ENCODE measurements around the gene NDUFA8. TPM values are rescaled to one million over a fixed set of nuclear protein-coding genes. Genes with fewer than 3 reads are reported as not detected.
A peak's percentile ranks its signal among the peaks of the same experiment; 100 is the strongest.

NDUFA8 gene
- total RNA-seq, 6 experiments from 2014 or later: 67.4 to 76.6 (median 72.8) TPM

DNA sequence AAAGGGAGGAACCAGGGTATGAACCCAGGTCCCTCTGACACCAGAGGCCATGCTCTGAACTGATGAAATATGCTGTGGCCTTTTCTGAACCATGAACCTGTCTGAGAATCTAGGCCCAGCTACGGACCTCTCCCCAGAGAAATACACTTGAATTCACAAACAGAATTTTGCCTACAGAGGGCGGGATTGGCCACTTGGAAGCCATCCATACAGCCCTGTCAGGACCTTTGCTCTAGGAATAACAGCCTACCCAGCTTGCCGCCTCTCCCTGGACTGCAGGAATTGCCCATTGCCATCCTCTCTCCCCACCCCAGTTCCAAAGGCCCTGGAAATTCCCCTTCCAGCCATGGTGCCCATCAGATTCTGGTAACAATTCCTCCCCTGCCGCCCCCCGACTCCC, 26.7 kb upstream of the NDUFA8 start:
- H3K27me3 Mint-ChIP-seq (ENCODE audit: insufficient read depth): peaks cover 21% of the 10 kb centered on the region
- peaks cover 8% of the 10 kb centered on the region for H3K4me1 Mint-ChIP-seq (ENCODE audit: low read depth)
- no peaks in the 10 kb centered on the region for H3K9me3 Mint-ChIP-seq
- H3K36me3 Mint-ChIP-seq (ENCODE audit: low read depth): no peaks in the 10 kb centered on the region
- no peak overlapping the region for H3K4me3 Mint-ChIP-seq
- no peak for TF ChIP-seq CTCF (IDR thresholded peaks at IDR 0.05)
- no peak overlapping the region for H3K27ac Mint-ChIP-seq
- DNase-seq: no peak

DNA sequence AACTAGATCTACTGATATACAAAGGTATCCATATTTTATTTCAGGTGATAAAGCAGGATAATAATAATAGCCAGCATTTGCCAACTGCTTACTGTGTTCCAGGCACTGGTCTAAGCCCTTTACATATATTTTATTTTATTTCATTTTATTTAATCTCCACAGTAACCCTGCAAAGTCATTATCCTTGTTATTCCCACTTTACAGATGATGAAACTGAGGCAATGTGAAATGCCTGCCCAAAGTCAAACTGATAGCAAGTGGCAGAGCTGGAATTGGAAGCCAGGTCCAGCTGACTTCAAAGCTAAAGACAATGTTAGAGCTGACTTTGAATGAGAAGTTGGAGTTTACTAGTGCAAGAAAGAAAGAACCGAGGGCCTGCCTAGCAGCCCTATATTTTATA, 25.0 kb upstream of the NDUFA8 start:
- Mint-ChIP-seq H3K27ac (no peak overlapping the region), H3K9me3 (no peaks in the 10 kb centered on the region), H3K27me3 (ENCODE audit: insufficient read depth) (peaks cover 25% of the 10 kb centered on the region), H3K36me3 (ENCODE audit: low read depth) (no peaks in the 10 kb centered on the region), H3K4me1 (ENCODE audit: low read depth) (peaks cover 16% of the 10 kb centered on the region), H3K4me3 (no peak overlapping the region)
- DNase-seq: no peak
- TF ChIP-seq CTCF (IDR thresholded peaks at IDR 0.05): no peak

- no peaks in the 10 kb centered on the region for H3K9me3 Mint-ChIP-seq
- peaks cover 25% of the 10 kb centered on the region for H3K27me3 Mint-ChIP-seq (ENCODE audit: insufficient read depth)
- no peak overlapping the region for H3K27ac Mint-ChIP-seq
- DNase-seq: no peak
- no peak overlapping the region for H3K4me3 Mint-ChIP-seq
- no peaks in the 10 kb centered on the region for H3K36me3 Mint-ChIP-seq (ENCODE audit: low read depth)
- H3K4me1 Mint-ChIP-seq (ENCODE audit: low read depth): peaks cover 20% of the 10 kb centered on the region
- TF ChIP-seq CTCF (IDR thresholded peaks at IDR 0.05): no peak
Observed at GRCh38 chr9:122183501-122183900, 23.9 kb upstream of the NDUFA8 start.

DNA sequence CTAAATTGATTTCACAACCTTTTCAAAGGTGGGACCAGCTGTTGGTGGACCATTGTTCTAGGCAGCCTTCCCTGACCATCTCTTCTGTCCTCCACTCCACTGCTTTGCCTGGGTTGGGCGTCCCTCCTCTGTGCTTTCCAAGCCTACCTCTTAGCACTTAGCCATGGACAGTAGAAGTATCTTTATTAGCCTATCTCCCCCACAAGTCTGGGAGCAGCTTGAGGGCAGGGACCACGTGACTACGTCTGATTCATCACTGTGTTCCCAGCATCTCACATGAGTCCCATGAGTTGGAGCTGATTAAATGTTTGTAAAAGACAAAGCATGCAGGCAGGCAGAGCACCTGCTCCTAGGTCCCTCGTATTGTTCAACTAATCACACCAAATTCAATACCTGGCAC, 21.1 kb upstream of the NDUFA8 start:
- DNase-seq: peak; percentile 81
- Mint-ChIP-seq H3K36me3 (ENCODE audit: low read depth) (no peaks in the 10 kb centered on the region), H3K27ac (peak overlapping the region; percentile 33; the same call in 1 of the 2 replicates), H3K4me3 (no peak overlapping the region), H3K4me1 (ENCODE audit: low read depth) (peaks cover 20% of the 10 kb centered on the region), H3K9me3 (no peaks in the 10 kb centered on the region), H3K27me3 (ENCODE audit: insufficient read depth) (peaks cover 33% of the 10 kb centered on the region)
- TF ChIP-seq CTCF (IDR thresholded peaks at IDR 0.05): no peak

DNA sequence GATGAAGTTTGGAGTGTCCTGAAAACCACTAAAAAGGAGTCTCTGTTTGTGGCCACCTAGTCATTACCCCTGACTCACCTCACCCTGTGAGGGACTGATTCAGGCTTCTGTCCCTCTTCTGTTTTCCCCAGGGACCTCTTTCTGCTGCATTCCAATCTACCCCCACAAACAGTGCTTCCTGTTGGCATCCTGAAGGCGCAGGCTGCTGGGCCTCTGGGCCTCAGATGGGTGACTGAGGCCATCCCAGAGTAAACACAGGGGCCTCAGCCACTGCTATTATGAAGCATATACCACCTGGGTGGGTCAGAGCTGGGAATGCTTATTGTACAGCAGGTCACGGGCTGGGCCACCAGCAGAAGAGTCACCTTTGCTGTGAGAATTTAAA, 20.1 kb upstream of the NDUFA8 start:
- Mint-ChIP-seq H3K27ac (no peak overlapping the region), H3K4me1 (ENCODE audit: low read depth) (peaks cover 20% of the 10 kb centered on the region), H3K4me3 (no peak overlapping the region), H3K36me3 (ENCODE audit: low read depth) (no peaks in the 10 kb centered on the region), H3K9me3 (no peaks in the 10 kb centered on the region), H3K27me3 (ENCODE audit: insufficient read depth) (peaks cover 34% of the 10 kb centered on the region)
- no peak for DNase-seq
- no peak for TF ChIP-seq CTCF (IDR thresholded peaks at IDR 0.05)

All from HFFc6 (cell line).